CMK (cell line): Measurements from ENCODE around the gene C9orf78.

Experiments
- DNase-seq: peaks from one replicate; pipeline ENCODE4 v3.0.0-alpha.2; 2010; ENCODE audit warnings: low read depth

C9orf78 gene

DNA sequence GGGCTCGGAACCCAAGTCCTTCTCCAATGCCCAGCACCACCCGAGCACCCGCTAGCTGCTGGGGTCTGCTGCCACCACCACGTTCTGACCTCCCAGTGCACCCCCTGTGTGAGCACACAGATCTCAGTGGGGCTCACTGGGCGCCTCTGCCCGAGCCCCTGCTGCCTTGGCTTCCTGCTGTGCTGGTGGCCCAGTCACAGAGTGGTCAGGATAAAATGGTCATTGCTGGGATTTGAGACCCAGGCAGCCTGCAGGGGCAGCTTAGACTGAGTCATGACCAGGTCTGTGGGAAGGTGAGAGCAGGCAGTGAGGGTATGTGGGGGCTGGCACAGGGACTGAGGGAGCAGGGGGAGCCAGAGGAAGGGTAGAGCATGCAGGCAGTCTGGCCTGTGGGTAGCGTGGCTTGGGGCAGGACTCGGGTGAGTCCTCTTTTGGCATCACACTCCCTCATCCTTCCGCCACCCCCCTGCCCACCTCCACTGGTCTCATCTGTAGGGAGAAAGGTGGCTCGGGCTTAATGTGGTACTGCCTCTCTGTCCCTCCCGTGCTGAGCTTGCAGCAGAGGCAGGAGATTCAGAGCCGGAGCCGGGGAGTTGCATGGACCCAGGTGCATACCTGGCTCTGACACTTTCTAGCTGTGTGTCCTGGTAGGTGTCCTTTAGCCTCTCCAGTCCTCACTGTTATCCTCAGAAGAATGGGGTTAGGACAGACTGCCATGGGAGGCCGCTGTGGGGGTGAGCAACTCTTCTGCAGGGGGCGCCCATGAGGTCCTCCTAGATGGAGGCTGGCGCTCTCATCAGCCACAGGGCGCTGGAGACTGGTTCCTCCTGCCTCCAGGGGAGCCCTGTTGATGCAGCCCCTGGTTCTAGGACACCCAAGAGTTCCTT is 32.3 kb upstream of the C9orf78 start:
- no peak for DNase-seq

GRCh38 chr9:129866394-129867135 is 31.5 kb upstream of the C9orf78 start:
- no peak for DNase-seq

GRCh38 chr9:129865668-129866320 is 30.7 kb upstream of the C9orf78 start:
- no peak for DNase-seq

DNA sequence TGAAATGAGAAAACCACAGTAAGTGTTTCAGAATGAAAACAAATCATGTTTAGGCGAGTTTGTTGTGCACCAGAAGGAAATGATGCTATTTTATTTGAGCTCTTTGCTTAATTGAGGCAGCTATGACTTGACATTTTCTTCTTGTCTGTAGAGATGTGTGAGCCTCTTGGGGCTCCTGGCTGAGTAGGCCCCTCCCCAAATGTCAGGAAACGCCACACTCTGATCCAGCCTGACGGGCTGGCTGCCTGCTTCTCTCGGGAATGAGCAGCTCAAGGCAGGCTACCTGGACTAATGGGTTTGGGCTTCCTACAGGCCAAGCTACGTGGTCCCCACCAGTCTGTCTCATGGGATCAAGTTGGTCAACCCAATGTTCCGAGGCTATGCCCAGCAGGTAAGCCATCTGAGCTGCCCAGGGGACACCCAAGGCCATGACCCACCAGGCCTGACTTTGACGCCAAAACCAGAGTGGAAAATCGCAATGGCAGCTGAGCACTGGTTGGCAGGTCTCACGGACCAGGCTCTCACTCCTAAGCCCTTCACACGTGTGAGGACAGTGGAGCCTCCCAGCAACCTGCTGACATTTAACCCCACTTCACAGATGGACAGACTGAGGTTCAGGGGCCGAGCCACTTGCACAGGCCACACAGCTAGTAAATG is 30.0 kb upstream of the C9orf78 start:
- no peak for DNase-seq

- peak; percentile 95 for DNase-seq
Measured at GRCh38 chr9:129863059-129863690, 28.1 kb upstream of the C9orf78 start.

- no peak for DNase-seq
Measured at GRCh38 chr9:129861447-129861827, 26.4 kb upstream of the C9orf78 start.

GRCh38 chr9:129860653-129861446 is 25.8 kb upstream of the C9orf78 start:
- DNase-seq, result no peak

DNA sequence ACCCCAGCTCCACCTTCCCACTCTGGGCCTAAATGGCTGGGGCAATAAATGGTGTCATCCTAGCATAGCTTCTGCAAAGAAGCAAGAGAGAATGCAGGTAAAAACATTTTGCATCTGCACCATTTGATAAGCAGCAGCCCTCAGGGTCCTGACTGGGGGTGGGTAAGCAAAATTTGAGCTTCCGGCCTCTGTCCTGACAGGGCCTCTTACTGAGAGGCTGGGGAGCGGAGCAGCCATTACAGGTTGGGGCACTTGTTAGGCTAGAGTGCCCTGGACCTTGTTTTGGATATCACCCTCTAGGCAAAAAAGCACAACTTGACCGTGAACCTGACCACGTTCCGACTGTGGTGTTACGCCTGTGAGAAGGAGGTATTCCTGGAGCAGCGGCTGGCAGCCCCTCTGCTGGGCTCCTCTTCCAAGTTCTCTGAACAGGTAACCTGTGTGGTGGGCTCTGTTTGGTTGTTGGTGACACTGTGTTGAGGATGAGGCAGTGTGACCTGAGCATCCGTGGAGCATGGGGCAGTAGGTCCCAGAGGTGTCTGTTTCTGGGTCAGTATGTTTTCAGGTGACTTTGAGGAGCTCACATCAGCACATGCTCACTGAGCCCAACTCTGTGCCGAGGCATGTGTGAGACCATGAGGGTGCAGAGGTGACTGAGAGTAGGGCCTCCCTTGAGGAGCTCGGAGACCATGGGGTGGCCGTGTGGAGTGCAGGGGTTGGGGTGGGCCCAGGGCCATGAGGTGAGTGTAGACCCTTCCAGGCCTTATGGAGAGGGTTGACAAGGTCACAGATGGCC is 23.3 kb upstream of the C9orf78 start:
- no peak for DNase-seq

DNA sequence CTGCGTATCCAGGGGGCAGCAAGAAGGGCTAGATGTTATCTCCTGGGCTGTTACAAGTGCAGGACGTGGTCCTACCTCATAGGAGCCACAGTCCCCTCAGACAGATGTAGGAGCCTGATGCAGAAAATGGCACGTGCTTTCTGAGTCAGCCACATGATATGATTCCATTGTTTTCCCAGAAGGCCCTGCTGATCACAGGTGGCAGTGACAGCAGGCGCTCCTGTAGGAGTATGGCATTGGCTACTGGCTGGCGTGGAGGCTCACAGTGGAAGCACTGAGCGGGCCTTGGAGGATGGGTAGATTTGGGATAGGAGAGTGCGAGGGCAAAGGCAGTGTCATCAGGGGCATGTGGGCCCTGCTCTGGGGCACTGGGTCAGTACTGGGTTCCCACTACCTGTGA is 22.1 kb upstream of the C9orf78 start:
- no peak for DNase-seq

DNA sequence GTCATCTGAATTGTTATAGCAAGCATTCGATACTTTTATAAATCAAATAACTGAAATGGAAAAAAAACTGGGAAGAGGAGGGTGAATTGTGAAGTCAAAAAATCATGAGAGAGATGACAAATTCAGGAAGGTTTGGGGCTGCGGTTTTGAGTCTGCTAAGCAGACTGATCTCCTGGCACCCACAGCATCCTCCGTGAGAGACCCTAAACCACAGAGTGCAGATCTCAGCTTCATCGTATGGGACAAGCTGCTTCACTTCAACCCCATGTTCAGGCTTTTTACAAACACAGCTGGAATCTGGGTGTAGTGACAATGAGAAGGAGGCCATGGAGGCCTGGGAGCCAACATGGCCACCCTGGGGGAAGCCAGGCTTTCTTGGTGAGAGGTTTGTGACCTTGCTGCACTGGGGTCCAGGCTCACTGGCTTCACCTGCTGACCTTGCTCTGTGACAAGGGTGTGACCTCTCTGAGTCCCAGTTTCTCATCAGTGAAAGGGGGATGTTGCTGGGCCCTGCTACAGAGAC is 19.6 kb upstream of the C9orf78 start:
- no peak for DNase-seq

DNA sequence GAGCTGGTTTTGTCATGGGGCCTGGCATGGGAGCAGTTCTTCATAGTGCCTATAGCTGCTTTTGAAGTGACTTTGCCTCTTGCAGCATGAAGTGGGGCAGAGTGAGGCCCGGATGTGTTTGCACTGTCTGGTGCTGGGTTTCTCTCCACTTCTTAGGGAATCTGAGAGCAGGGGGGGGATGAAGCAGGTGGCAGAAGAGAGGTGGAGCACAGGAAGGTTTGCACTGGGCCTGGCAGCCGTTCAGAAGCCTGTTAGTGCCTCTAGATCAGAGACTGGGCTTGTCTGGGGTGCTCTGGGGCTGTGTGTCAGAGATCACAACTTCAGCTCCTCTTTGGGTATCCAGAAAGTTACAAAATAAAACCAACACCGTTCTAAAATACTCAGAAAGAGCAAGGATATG is 18.5 kb upstream of the C9orf78 start:
- DNase-seq, result no peak

- DNase-seq, result no peak
Measured at GRCh38 chr9:129852579-129852978, 17.5 kb upstream of the C9orf78 start.

DNA sequence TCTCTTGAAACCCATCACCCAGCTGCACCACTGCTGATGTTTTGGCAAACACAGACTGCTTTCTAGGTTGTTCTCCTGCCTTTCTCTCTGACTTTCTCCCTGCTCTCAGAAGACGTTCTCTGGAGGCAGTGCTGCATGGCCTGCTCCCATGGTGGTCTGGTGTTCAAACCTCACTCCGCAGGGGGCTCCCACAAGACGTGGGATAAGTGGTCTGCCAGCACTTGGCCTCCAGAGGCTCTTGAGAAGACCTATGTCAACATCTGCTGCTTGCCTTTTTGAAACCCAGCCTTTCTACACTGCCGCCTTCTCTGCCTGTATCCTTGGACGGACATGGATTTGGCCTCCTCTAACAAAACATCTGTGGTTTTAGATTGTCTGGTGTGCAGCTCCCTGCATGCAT is 16.7 kb upstream of the C9orf78 start:
- DNase-seq, result no peak

- no peak for DNase-seq
Measured at GRCh38 chr9:129850821-129851550, 15.9 kb upstream of the C9orf78 start.

GRCh38 chr9:129849901-129850300 is 14.8 kb upstream of the C9orf78 start:
- no peak for DNase-seq

- DNase-seq, result no peak
Measured at GRCh38 chr9:129848712-129849441, 13.8 kb upstream of the C9orf78 start.

- DNase-seq, result no peak
Measured at GRCh38 chr9:129845373-129845772, 10.3 kb upstream of the C9orf78 start.

GRCh38 chr9:129841071-129841470 is 6.0 kb upstream of the C9orf78 start:
- DNase-seq, result no peak

GRCh38 chr9:129840034-129840433 is 5.0 kb upstream of the C9orf78 start:
- no peak for DNase-seq
